Uterus (tissue), 4 donors: ENCODE results near the gene PPP2R2C. TPM values are rescaled to one million over a fixed set of nuclear protein-coding genes. Genes with fewer than 3 reads are reported as not detected.

Experiments
- DNase-seq, 2 donors: peaks; one replicate each; pipeline ENCODE4 v3.0.0-alpha.2; 2019 to 2020
- H3K27ac ChIP-seq, 2 donors: fragments of 200-600 bp; sonication (generic); 1 replicate in 1 of 2; 2 replicates in 1 of 2; pipeline ENCODE4 v1.5.1; 2016 to 2018
- H3K27me3 ChIP-seq, 2 donors: fragments of 200-600 bp; sonication (generic); one replicate each; pipeline ENCODE4 v1.5.1; 2018 to 2019; ENCODE audit warnings: control low read depth in 1 of 2
- H3K36me3 ChIP-seq, 2 donors: fragments of 200-600 bp; sonication (generic); one replicate each; pipeline ENCODE4 v1.5.1; 2019; ENCODE audit warnings: control low read depth in 1 of 2
- H3K4me1 ChIP-seq, 2 donors: fragments of 200-600 bp; sonication (generic); one replicate each; pipeline ENCODE4 v1.5.1; 2018 to 2019; ENCODE audit warnings: control low read depth in 1 of 2
- H3K4me3 ChIP-seq, 2 donors: fragments of 200-600 bp; sonication (generic); 1 replicate in 1 of 2; 2 replicates in 1 of 2; pipeline ENCODE4 v1.5.1; 2018 to 2019; ENCODE audit warnings: mild to moderate bottlenecking in 1 of 2
- H3K9me3 ChIP-seq, 2 donors: fragments of 200-600 bp; sonication (generic); one replicate each; pipeline ENCODE4 v1.5.1; 2019; ENCODE audit warnings: control low read depth in 1 of 2
- POLR2A ChIP-seq, 2 donors: fragments of 450-650 bp; IDR thresholded peaks; one replicate each; pipeline ENCODE4 v1.6.1; 2016; ENCODE audit warnings: antibody characterized with exemption in 2 of 2, mild to moderate bottlenecking in 1 of 2, moderate library complexity in 1 of 2
- intact Hi-C: fragments of 100-400 bp; cut with DNase I; formaldehyde crosslinking; loops from one replicate; pipeline ENCODE4 v1.15.1; 2023; ENCODE audit warnings: low total_unique reads
- total RNA-seq, 4 donors: library from RNA; depleted of rRNA in 3 of 4; stranded (reverse); fragments of >200 nt in 3 of 4; gene quantifications; one replicate each; pipeline versions ENCODE4 v1.1.0 to v1.2.4, GENCODE V29; 2014 to 2023
- TF ChIP-seq, protein P1 (sequence below), 4 experiments: fragments of 200-600 bp in 2 of 4; fragments of 450-650 bp in 2 of 4; sonication (generic) in 2 of 4; IDR thresholded peaks; one replicate each; pipeline ENCODE4 v1.5.1; 2016 to 2019; ENCODE audit warnings: antibody characterized with exemption in 4 of 4, mild to moderate bottlenecking in 2 of 4, moderate library complexity in 1 of 4
- donor health status: DM: yes; HTN: yes; CAD: no.

Gene PPP2R2C
- total RNA-seq, 4 donors from 2014 or later: 2.9 to 49.1 (median 27.3) TPM

DNA sequence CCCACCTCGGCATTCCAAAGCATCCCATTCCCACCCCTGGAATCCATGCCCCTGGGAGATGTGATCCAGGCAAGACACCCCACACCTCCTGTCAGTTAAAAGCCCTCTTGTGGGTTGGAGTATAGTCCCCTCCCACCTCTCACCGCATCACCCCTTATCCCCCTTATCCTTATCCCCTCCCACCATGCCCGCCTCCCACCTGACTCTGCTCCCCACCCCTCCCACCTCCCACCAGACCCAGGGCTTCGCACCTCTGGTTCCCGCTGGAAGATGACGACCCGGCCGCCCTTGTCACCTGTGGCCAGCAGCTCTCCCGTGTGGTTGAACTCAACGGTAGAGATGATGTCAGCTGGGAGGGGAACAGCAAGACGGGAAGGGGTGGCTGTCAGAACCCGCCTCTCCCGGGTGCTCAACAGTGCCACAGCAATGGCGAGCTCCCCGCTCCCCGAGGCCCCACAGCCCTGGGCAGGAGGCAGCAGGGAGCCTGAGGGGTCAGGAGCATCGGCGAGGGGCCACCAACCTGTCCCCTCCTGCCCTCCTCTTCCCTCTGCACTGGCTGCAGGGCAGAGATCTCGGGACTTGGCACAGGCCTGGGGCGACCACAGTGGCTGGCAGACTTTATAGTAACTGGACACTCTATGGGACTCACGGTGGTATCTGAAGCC is 91.5 kb downstream of the PPP2R2C start:
- no peak for TF ChIP-seq POLR2A (IDR thresholded peaks at IDR 0.05)
- TF ChIP-seq, protein P1, sequence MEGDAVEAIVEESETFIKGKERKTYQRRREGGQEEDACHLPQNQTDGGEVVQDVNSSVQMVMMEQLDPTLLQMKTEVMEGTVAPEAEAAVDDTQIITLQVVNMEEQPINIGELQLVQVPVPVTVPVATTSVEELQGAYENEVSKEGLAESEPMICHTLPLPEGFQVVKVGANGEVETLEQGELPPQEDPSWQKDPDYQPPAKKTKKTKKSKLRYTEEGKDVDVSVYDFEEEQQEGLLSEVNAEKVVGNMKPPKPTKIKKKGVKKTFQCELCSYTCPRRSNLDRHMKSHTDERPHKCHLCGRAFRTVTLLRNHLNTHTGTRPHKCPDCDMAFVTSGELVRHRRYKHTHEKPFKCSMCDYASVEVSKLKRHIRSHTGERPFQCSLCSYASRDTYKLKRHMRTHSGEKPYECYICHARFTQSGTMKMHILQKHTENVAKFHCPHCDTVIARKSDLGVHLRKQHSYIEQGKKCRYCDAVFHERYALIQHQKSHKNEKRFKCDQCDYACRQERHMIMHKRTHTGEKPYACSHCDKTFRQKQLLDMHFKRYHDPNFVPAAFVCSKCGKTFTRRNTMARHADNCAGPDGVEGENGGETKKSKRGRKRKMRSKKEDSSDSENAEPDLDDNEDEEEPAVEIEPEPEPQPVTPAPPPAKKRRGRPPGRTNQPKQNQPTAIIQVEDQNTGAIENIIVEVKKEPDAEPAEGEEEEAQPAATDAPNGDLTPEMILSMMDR (IDR thresholded peaks at IDR 0.05): no peak

DNA sequence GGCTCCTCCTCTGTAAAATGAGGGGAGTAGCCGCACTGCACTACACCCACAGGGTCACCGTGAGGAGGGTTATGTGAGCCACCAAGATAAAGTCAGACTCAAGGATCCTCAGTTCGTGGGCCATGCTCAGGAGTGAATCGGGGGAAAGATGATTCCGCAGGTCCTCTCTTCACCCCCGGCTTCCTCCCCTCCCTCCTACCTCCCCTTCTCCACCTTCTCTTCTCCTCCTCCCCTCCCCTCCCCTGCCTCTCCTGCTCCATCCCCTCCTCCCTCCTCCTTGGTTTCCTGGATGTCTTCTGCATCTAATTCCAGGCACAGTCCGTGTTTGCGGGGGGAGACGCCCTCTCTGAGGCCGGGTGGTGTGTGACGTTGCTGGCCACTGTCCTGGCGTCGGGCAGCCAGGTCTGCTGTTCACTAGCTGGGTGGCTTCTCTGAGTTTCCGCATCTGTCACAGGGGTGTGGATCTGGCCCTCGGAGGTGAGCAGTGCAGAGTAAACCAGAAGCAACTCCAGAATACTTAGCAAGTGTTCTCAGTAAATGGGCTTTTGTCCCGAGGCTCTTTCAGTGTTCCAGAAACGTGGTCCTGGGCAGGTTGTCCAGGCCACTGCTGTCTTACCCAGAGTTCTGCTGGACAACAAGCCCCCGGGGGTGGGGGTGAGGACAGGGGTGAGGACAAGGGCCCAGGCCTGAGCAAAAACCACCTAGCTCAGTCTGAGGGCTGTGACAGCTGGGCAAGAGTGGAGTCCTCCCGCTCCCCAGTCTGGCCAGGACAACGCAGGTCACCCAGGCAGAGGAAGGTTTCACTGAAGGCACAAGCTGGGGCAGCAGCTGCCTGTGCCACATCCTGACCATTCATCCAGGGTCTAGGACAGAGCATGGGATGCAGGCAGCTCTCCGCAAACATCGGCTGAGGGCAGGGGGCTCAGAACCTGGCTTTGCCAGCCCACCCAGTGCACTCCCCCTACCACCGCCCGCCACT is 92.4 kb downstream of the PPP2R2C start:
- H3K4me3 ChIP-seq: no peak overlapping the region
- TF ChIP-seq, protein P1 (IDR thresholded peaks at IDR 0.05): no peak
- TF ChIP-seq POLR2A (IDR thresholded peaks at IDR 0.05): no peak
- H3K9me3 ChIP-seq: no peaks in the 10 kb centered on the region
- intact Hi-C loops: no loop called here
- no peak overlapping the region for H3K27ac ChIP-seq
- no peak for DNase-seq
- no peaks in the 10 kb centered on the region for H3K4me1 ChIP-seq
- H3K36me3 ChIP-seq: no peaks in the 10 kb centered on the region
- no peaks in the 10 kb centered on the region for H3K27me3 ChIP-seq

More for the DNA sequence above, 91.5 kb downstream of the PPP2R2C start:
- intact Hi-C loops: no loop called here
- Histone ChIP-seq H3K27ac (no peak overlapping the region), H3K4me3 (no peak overlapping the region), H3K9me3 (no peaks in the 10 kb centered on the region), H3K36me3 (no peaks in the 10 kb centered on the region), H3K27me3 (no peaks in the 10 kb centered on the region), H3K4me1 (no peaks in the 10 kb centered on the region)
- no peak for DNase-seq

DNA sequence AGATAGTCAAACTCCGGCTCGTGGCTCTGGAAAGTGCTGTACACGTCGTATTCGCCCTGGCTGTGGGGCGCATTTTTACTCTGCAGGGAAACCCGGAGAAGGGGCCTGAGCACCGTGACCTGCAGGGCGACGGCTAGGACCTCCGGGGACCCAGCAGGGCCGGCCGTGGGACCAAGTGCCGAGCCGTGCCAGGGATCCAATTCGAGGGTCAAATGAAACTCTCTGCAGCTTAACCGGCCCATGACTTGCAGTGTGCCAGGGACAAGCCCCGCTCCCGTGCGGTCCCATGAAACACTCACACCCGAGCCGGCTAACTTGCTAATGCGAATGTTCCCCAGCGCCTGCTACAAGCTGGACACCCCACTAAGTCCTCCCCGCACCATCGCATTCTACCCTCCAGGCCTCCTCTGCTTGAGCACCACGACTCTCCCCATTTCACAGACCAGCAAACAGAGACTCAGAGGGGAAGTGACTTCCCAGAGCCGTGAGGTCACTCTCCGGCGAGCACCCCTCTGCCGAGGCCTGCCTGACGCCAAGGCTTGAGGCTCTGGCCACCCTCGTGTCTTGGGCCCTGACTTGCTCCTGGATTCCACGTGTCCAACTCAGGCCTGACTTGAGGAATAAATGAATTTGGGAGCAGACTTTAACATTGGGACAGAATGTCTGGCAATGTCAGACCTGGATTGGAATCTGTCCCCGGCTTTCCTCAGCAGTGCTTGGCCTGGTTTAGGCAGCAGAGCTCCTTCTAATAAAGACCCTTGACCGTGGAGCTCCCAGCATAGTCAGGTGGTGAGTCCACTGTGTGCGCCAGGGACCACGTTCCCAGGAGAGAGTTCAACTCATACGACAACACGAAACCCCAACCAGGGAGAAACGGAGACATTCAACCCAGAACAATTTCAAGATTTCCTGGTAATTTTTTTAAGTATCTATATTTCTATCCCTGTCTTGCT is 93.6 kb downstream of the PPP2R2C start:
- Histone ChIP-seq H3K36me3 (no peaks in the 10 kb centered on the region), H3K4me3 (no peak overlapping the region), H3K27me3 (no peaks in the 10 kb centered on the region), H3K27ac (no peak overlapping the region), H3K4me1 (no peaks in the 10 kb centered on the region), H3K9me3 (no peaks in the 10 kb centered on the region)
- intact Hi-C loops: no loop called here
- DNase-seq: no peak
- no peak for TF ChIP-seq POLR2A (IDR thresholded peaks at IDR 0.05)
- TF ChIP-seq, protein P1 (IDR thresholded peaks at IDR 0.05): no peak

DNA sequence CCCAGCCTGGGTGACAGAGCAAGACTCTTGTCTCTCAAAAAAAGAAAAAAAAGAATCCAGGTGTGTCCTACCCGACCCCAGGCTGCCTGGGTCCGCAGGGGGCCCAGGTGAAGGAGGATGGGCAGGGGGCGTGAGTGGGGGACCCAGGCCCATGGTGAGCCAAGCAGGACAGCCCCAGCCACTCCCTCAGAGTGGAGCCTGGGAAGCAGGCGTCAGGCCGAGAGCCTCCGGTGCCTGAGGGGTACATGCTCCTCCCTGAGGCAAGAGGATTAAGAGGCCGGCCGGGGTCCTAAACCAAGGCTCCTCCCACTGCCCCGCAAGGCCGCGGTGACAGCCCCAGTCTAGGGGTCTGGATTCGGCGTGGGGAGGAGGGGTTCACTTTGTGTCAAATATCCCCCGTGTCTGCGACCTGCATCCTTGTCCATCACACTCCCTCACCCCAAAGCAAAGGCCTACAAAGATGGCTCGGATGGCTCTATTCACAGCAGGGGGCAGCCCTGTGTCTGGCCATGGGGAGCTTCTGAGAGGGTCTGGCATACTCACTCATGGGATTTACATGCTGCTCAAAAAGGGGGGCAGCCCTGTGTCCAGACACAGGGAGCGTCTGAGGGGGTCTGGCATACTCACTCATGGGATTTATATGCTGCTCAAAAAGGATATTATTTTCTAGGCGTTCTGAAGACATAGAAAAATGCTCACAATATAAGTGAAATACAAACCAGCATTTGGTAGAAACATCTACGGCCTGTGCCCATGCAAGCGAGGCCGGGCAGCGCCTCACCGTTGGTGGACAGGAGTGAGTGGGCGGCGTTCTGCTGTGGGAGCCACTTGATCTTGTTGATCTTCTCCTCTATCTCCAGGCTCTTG is 94.6 kb downstream of the PPP2R2C start:
- Histone ChIP-seq H3K36me3 (no peaks in the 10 kb centered on the region), H3K27me3 (no peaks in the 10 kb centered on the region), H3K4me3 (no peak overlapping the region), H3K27ac (no peak overlapping the region), H3K4me1 (no peaks in the 10 kb centered on the region), H3K9me3 (no peaks in the 10 kb centered on the region)
- intact Hi-C loops: no loop called here
- no peak for DNase-seq
- TF ChIP-seq, protein P1 (IDR thresholded peaks at IDR 0.05): no peak
- TF ChIP-seq POLR2A (IDR thresholded peaks at IDR 0.05): no peak
